ENCODE results near the gene FAM210A. TPM values are rescaled to one million over a fixed set of nuclear protein-coding genes. Genes with fewer than 3 reads are reported as not detected.

Gene FAM210A
- total RNA-seq, 1 experiment from 2014 or later: 23.0 TPM

DNA sequence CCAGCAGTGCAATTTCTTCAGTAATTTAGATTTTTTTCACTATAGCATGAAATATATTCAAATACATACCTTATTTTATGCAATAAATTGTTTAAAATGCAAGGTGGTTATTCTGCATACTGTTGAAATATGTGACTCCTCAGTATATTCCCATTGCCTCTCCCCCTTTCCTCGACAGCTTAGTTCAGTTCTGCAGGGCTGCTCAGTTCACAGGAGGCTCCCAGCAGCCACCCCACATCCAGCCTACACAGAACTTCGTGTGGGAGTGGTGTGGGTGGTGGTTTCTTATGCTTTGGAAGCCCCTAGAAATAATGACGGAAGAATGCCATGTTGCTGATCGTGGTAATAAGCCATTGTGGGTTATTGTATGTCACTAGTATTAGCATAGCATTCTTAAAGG lies 79.7 kb downstream of the FAM210A start:
- DNase-seq (ENCODE audit: low read depth): no peak

DNA sequence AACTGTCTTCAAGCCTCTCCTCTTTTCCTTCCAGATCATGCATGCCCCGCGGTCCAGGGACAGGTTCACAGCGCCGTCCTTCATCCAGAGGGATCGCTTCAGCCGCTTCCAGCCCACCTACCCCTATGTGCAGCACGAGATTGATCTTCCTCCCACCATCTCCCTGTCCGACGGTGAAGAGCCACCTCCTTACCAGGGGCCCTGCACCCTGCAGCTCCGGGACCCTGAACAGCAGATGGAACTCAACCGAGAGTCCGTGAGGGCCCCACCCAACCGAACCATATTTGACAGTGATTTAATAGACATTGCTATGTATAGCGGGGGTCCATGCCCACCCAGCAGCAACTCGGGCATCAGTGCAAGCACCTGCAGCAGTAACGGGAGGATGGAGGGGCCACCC lies 81.3 kb downstream of the FAM210A start:
- DNase-seq (ENCODE audit: low read depth): no peak

DNA sequence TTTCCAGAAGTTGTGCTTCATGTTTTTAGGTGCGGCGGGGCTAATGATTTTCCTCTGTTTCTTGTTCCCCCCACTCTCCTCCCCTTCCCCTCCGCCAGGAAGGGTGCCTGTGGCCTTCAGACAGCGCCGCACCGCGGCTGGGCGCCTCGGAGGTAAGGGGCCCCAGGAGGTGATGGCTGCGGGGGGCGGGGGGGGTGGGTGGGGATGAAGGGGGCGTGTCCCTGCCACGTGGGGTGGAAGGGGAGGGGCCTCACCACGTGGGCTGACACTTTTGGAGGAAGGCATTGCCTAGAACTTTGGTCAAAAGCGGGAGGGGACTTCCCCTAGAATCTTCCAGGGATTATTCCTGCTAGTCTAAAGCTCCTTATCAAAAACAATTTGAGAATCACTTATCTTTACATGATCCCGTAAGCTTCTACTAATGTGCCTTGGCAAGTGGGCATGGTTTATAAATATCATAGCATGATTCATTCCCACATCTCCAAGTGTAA lies 83.1 kb downstream of the FAM210A start:
- DNase-seq (ENCODE audit: low read depth): no peak

DNA sequence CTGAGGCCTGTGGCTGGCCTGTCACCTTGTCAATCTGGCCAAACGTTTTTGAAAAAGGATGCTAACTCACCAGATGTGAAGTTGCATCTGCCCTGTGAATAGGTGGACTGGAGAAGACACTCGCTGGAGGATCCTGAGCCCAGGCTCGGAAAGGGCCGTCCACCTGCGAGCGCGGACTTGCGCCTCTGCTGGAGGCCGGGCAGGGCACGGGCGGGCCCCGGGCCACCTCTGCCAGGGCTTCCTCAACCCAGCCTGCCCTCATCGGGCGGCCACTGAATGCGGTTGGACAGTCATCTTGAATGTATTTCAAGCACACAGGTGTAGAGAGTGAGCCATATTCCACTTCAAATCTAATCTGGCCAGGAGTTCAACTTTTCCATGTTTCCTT lies 83.9 kb downstream of the FAM210A start:
- no peak for DNase-seq (ENCODE audit: low read depth)

DNA sequence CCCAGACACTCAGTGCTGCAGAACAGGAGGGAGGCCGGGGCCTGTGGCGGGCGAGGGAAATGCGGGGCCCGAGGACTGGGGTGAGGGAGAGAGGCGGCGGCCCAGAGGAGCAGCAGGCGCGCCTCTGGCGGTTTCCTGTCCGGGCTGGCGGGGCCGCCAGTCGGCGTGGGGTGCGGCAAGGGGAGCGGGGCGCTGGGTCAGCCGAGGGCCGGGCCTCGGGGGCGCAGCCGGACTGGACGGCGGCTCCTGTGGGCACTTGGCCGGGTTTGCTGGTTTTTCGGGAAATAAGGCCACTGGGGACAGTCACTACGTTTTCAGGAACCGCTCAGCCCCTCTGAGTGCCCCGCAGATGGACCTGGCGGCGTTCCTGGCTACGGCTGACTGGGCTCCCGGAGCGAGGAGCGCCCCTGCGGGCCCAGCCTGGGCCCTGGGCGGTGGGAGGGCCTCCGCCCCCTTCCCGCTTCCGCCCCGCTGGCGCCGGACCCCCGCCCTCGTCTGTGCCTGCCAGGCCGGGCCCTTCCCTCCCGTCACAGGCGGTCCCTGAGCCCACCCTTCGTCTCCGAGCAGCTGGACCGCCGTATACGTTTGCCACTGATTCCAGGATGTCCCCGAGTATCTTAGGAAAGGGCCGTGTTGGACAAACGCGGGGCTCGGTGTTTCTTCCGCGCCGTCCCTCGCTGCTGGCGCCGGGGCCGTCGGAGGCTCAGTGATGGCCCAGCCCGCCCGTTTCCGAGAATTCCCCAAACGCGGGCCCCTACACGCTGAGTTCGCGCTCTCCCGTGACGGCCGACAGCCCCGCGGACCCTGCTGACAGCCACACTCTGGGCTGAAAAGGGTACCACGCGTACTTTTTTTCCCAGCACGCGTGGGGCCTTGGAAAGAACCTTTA lies 84.6 kb downstream of the FAM210A start:
- no peak for DNase-seq (ENCODE audit: low read depth)

DNA sequence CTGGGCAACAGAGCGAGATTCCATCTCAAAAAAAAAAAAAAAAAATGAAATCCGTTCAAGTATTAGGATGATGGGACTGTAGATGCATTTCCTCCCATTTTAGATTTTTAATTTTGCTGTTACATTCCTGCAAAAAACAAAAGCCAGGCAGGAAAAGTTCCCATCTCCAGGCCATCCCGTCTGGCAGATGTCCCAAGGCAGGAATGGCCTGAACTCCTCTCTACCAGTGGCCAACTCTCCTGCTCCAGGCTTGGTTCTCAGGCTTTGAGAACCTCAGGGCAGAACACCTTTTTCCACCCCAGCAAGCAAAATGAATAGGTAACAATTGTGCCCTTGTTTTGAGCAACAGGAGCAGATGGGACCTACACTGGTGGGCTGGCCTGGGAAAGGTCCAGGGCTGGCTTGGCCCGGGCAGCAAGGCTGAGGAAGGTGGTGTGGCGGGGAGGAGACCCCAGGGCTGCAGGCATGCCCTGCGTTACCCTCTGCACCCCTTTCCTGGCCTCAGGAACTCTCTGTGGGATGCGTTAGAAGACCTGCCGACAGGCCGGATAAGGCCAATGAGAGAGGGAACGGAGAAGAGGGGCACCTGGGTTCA lies 86.0 kb downstream of the FAM210A start:
- DNase-seq (ENCODE audit: low read depth): no peak

DNA sequence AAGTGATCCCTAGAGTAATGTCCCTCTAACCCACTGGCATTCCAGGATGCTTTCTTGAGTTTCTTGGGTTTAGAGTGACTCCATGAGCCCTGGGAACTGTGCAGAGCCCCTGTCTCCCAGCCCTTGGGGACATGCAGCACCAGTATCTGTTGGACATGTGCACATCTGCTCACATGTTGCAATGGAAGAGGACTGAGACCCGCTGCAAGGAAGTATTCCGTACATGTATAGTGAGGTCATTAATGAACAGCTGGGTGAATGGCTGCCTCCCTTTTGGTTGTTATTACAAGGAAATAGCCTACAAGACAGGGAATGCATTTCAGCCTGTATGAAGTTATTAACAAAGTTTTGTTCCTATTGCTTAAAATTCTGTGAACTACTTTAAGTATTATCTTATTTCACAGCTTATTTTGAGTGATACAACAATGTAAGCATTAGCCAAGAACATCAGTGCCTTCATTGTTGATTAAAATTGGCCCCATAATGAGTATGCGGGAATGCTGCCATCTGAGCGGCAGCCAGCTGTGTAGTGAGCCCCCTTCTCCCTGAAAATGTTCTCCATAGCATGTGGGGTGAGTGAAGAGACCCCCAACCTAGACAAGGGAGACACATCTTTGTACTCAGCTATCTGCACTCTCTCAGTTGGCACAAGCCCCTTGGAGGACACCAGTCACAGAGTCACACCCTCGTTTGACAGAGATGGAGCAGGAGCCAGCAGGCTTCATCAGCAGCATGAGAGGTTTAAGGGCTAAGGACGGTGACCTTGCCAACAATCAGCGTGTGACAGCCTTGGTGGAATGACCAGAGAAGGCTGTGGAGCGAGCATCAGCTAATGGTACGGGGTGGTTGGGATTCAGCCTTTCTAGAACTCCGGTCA lies 87.4 kb downstream of the FAM210A start:
- DNase-seq (ENCODE audit: low read depth): no peak

DNA sequence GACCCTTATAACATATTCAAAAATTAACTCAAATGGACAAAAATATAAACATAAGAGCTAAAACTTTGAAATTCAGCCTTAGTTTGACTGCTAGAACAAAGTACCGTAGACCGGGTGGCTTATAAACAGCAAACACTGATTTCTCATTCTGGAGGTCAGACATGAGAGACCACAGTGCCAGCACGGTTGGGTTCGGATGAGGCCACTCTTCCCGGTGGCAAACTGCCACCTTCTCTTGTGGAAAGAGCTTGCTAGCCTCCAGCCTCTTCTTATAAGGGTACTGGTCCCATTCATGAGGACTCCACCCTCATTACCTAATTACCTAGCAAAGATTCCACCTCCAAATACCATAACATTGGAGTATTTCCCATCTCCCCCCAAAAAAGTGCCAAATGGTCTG lies 91.3 kb downstream of the FAM210A start:
- DNase-seq (ENCODE audit: low read depth): no peak

DNA sequence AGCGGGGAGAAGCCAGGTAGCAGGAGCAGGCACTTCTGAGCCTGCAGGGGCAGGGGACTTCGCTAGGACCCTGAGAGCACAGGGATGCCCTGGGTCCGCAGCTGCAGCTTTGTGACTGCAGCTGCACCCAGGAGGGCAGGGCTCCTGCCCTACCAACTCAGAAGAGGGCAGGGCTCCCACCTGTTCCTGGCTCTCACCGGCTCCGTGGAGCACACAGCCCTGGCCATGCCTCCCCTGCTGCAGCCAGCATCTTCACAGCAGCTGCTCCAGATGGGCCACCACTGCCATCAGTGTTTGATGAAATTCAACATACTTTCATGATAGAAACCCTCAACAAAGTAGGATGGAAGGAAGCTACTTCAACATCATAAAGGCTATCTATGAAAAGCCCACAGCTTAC lies 92.7 kb downstream of the FAM210A start:
- DNase-seq (ENCODE audit: low read depth): no peak

DNA sequence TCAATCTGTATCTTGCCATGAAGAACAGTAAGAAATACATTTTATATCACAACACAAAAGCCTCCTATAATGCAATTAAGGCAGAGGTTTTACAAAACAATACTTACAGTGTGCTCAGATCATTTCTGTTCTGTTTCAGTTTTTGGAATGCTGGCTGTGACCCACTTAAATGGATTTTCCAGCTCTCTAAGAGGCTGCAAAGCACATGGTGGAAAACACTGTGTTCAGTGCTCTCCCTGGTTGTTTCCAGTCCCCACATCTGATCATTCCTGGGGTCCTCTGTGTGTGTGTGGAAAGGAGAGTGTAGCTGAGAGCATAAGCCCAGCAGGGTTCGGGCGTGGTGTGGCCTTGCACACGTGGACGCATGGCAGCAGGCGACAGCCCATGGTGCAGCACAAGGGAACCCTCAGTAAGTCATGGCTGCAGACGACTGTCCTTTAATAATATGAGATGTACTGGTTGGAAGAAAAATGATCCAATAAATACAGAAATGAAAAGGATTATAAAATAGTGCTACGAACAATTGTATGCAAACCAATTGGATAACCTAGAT lies 95.6 kb downstream of the FAM210A start:
- no peak for DNase-seq (ENCODE audit: low read depth)

DNA sequence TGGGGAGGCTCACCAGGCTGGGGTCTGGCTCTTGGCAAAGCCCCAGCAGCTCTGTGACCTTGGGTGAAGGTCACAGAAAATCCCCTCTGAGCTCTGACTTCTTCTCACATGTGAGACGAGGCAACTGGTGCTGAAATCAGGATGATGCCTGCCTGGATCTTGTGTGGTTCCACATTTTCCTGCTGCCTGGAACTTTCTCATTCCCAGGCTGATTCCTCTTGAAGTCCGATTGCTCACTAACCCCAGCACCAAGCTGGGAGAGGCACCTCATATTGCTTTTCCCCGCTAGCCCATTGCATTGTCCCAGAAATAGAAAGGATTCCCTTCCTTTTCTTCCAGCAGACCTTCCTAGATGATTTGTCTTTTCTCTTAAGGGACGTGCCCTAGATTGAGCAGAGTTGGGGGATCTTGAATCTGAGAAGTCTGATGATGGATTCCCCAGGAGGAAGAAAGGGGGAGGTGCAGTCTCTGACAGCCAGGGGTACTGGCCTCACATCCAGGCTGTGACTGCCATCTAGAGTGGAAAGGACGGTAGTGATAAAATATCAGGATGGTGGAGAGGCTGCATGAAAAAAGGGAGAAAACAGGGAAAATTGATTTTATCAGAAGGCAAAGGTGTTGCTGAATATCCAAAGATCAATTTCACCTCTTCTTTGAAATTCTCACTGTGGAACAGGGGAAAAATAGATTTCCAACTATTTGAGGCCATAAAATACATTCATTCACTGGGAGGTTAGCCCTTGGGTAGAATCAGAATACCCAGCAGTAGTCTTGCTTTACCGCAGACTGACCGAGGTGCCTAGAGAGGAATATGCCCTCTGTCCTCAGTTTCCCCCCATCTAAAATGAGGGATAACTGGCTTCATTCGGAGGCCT lies 96.3 kb downstream of the FAM210A start:
- peak; percentile 57 for DNase-seq (ENCODE audit: low read depth)

DNA sequence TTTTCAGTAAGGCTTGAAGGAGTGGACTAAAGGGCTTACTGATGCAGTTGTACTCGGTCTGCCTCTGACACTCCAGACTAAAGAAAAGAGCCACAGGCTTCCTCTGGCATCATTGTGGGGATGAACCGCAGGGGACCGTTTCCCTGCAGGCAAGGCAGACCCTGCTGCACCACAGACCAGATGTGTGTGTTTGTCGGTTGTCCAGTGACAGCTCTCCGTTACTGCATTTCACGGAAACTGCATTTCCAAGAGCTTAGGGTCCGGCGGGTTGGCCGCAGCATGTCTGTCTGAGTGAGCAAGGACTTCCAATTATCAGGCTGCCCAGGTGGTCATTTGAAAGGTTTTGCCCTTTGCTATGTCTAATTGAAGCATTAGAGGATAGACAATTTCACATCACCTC lies 98.1 kb downstream of the FAM210A start:
- DNase-seq (ENCODE audit: low read depth): no peak

DNA sequence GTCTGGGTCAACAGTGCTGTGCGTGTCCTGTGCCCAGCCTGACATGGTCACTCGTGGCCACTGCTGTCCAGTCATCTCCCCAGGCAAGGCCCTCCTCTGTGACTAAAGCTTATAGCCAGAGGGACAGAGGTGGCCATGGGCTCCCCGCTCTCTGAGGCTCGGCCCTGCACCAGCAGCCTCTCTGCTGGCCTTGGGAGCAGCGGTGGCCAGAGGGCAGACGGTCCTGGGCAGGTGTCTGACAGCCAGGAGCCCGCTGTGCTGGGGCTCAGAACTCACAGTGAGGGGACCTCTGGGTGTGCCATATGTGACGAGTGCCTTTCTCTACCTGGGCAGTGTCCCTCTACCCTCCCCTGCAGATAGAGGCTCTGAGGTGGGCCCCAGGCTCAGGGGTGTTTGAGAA lies 98.7 kb downstream of the FAM210A start:
- no peak for DNase-seq (ENCODE audit: low read depth)

DNA sequence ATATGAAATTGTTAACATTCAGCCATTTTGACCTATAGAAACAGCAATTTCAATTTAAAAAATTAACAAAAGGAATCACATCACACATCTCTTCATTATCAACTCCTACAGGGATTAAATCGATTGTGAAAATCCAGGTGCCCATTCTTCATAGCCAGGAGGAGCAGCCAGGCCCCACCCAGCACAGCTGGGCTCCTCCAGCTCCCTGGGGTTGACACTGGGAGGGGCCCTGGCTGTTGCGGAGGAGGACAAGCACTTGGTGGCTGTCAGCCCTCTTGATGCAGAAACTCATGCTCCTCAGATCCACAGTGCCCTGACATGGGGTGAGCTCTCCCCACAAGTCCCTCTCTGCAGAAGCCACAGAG lies 99.8 kb downstream of the FAM210A start:
- no peak for DNase-seq (ENCODE audit: low read depth)

DNA sequence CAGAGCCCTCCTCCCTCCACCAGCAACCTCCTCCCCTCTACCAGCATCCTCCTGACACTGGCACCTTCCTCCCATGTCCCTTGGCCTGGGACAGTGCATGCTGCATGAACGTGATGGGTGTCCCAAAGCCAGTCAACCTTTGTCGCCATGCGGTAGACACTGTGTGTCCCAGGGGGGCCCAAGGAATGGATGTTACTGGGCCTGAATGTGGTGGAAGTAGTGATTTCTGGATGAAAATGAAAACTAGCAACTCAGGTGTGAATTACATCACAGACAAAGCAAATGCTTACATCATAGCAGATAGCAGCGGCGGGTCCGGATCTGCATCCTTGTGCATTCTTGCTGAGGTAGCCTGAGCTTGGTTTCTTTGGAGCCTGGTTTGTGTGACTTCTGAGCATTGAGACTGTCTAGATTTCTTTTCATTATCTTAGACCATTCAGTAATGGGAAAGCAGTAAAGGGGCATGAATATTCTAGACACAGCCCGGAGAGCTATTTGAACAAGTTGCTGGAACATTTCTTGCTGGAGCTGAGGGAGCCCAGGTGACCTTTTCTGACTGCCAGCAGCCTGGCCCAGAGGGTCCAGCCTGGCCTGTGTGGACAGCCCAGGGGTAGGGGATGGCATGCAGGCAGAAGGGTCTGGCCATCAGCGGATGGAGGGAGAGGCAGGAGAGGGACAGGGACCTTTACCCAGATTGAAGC lies 100.4 kb downstream of the FAM210A start:
- no peak for DNase-seq (ENCODE audit: low read depth)

DNA sequence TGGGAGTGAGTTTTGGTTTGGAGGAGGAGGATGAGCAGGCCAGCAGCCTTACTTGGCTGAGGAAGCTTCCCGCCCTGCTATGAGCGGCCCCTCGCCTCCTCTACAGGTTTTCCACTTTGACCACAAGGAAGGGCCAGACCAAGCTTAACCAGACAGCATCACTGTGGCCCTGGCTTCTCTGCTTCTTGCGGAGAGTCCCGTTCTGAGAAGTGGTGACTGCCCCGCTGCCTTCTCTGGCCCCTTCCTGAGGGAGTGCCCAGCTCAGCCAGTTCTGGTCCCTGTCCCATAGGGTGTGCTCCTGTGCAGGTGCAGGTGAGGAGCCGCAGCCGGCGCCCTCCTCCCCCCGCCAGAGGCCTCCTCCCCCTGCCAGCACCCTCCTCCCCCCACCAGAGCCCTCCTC lies 101.0 kb downstream of the FAM210A start:
- DNase-seq (ENCODE audit: low read depth): no peak

DNA sequence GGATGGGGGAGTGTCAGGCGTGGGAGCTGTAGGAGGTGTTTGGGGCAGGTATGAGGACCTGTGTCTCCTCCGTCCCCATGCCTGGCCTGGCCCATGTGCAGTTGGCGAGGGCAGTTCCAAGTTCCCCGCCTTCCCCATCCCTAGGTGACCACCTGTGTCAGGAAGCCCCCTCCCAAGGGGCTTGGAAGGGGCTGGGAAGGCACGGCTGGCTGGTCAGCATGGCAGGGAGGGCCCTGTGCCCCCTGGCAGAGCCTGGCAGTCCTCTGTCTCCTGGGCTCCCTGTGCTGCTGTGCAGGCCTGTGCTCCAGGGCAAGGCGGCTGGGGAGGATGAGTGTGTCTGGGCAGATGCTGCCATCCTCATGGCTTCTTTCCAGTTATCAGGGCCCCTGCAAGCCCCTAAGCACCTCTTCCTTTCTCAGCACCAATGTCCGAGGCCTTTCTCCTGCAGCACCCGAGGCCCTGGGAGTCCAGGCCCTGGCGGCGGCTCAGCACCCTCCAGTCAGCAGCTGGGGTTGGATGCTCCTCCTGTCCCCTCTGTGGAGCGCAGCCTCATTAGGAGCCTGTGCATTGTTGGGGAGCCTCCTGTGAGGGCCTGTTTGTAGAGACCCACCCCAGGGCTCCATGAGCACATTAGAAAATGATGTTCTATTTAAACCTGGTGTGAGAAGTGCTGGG lies 101.7 kb downstream of the FAM210A start:
- no peak for DNase-seq (ENCODE audit: low read depth)

DNA sequence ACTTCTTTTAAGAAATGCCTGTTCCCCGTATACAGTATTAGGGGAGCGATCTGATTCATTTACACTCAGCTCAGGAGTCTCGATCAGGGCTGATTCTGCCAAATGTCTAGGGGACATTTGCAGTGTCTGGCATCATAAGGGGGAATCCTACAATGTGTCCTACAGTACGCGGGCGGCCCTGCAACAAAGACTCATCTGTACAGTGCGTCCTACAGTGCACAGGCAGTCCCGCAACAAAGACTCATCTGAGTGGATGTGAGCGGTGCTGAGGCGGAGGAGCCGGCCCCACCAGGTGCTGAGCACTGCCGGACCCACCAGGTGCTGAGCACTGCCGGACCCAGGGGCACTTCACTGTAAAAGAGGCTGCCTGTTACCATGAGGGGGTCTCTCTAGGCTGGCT lies 102.5 kb downstream of the FAM210A start:
- DNase-seq (ENCODE audit: low read depth): no peak

DNA sequence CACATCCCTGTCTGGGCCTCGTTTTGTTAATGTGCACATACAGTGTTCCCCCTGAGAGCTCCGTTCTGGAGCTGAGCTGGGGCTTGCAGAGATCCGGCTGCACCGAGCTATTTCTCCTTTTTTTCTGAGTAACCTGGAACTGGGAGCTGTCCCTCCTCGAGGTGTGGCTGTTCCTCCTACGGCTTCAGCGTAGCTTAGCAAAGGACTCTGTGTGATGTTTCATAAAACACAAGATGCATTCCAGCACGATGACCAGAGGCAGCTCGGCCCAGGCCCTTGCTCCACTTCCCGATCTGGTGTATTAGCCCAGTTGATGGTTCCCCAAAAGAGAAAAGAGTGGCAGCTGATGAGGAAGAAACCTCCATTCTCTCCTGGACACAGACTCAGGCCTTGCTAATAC lies 103.0 kb downstream of the FAM210A start:
- DNase-seq (ENCODE audit: low read depth): no peak

DNA sequence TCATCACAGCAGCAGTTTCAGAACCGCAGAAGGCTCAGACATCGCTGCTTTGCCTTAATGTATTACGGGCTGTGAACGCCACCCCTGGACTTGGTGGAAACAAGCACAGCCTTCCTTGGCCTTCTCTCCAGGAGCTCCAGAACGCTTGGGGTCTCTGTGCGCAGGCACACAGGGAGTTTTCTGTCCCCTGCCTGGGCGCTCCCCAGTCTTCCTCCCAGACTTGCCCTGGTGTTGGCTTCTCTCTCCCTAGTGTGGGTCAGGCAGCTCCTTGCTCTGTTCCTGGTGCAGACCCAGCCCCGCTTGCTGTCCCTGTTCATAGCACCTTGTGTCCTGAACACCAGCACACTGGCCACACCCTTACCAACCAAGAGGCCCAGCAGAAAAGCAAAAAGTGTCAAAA lies 103.6 kb downstream of the FAM210A start:
- DNase-seq (ENCODE audit: low read depth): no peak

All from M059J (cell line).